ENCODE data around the gene MAMDC4.

The MAMDC4 gene

GRCh38 chr9:136875155-136875554, 23.0 kb downstream of the MAMDC4 start:
- no peak overlapping the region for H3K27ac ChIP-seq (ENCODE audit: extremely low read depth, low read depth, low read length)
- ChIA-PET CTCF (interaction anchor here (0.6 to 1.1 kb wide), 2 partner anchors 15 to 32 kb away, joined by 3 to 4 read pairs; partner anchors contain the start of gene AJM1), POLR2A (interaction anchor here (0.5 to 1.0 kb wide), 3 partner anchors 11 to 132 kb away, joined by 3 to 6 read pairs (median 3); partner anchors contain the start of gene TRAF2)
- H3K36me3 ChIP-seq (ENCODE audit: control insufficient read depth in 2 of 2, insufficient read depth in 1 of 2, low read length in 2 of 2) = no peaks in the 10 kb centered on the region
- H3K9me3 ChIP-seq (ENCODE audit: control insufficient read depth, insufficient read depth, low read depth, low read length) = no peaks in the 10 kb centered on the region
- H3K4me3 ChIP-seq (ENCODE audit: low read depth, low read length) = no peak overlapping the region
- TF ChIP-seq ZNF785 (tag by site-specific recombination; IDR thresholded peaks at IDR 0.05) = no peak
- TF ChIP-seq BCL6B (tag by site-specific recombination; IDR thresholded peaks at IDR 0.05) = no peak
- TF ChIP-seq ZNF426 (tag by site-specific recombination; IDR thresholded peaks at IDR 0.05) = no peak
- no peak for TF ChIP-seq ZNF362 (tag by site-specific recombination; IDR thresholded peaks at IDR 0.05)
- TF ChIP-seq ZNF549 (tag by site-specific recombination; IDR thresholded peaks at IDR 0.05) = no peak
- TF ChIP-seq ZNF792 (tag by site-specific recombination; IDR thresholded peaks at IDR 0.05) = no peak
- TF ChIP-seq ZNF292 (tag by site-specific recombination; IDR thresholded peaks at IDR 0.05; ENCODE audit: borderline replicate concordance, low read depth) = no peak
- no peak for TF ChIP-seq KLF1 (tag by site-specific recombination; IDR thresholded peaks at IDR 0.05)
- no peak for TF ChIP-seq BCL11A (tag by site-specific recombination; IDR thresholded peaks at IDR 0.05; ENCODE audit: low read depth)
- no peak for TF ChIP-seq PATZ1 (tag by site-specific recombination; IDR thresholded peaks at IDR 0.05)
- TF ChIP-seq KLF16 (tag by site-specific recombination; IDR thresholded peaks at IDR 0.05) = no peak
- H3K4me1 ChIP-seq (ENCODE audit: control insufficient read depth, insufficient read depth, low read length) = no peaks in the 10 kb centered on the region

GRCh38 chr9:136876476-136876875, 24.3 kb downstream of the MAMDC4 start:
- H3K4me1 ChIP-seq (ENCODE audit: control insufficient read depth, insufficient read depth, low read length) = no peaks in the 10 kb centered on the region
- TF ChIP-seq ZNF19 (tag by site-specific recombination; IDR thresholded peaks at IDR 0.05; ENCODE audit: low read depth) (no peak), BCL6B (tag by site-specific recombination; IDR thresholded peaks at IDR 0.05) (no peak), ZNF639 (tag by site-specific recombination; IDR thresholded peaks at IDR 0.05) (no peak), ZNF555 (tag by site-specific recombination; conservative IDR thresholded peaks at IDR 0.05) (no peak), ZNF529 (tag by site-specific recombination; IDR thresholded peaks at IDR 0.05; ENCODE audit: insufficient replicate concordance) (no peak), PRDM4 (tag by site-specific recombination; IDR thresholded peaks at IDR 0.05) (no peak), ZNF423 (tag by site-specific recombination; IDR thresholded peaks at IDR 0.05) (no peak), PRDM6 (tag by site-specific recombination; IDR thresholded peaks at IDR 0.05) (no peak), ZNF561 (tag by site-specific recombination; IDR thresholded peaks at IDR 0.05; ENCODE audit: borderline replicate concordance) (no peak)
- no peak overlapping the region for H3K27ac ChIP-seq (ENCODE audit: extremely low read depth, low read depth, low read length)
- H3K36me3 ChIP-seq (ENCODE audit: control insufficient read depth in 2 of 2, insufficient read depth in 1 of 2, low read length in 2 of 2) = no peaks in the 10 kb centered on the region
- ChIA-PET POLR2A (no interaction called here), CTCF (interaction anchor here (0.6 to 1.0 kb wide), 2 partner anchors 10 to 158 kb away, joined by 3 to 4 read pairs; partner anchors contain the start of gene TRAF2)
- H3K9me3 ChIP-seq (ENCODE audit: control insufficient read depth, insufficient read depth, low read depth, low read length) = no peaks in the 10 kb centered on the region
- H3K4me3 ChIP-seq (ENCODE audit: low read depth, low read length) = no peak overlapping the region
